Kidney (tissue), 14 donors: ENCODE results near the gene TMEM45A. TPM values are rescaled to one million over a fixed set of nuclear protein-coding genes. Genes with fewer than 3 reads are reported as not detected.

Source experiments
- DNase-seq, 5 donors: peaks; one replicate each; pipeline ENCODE4 v3.0.0-alpha.2; 2013 to 2020
- FAIRE-seq: peaks from 2 replicates; lab custom pipeline; 2012; peaks lifted over from hg19 to GRCh38; lab: Jason Lieb, UNC
- H3K27ac ChIP-seq, 2 donors: one replicate each; pipeline ENCODE4 v1.7.0; 2013; ENCODE audit warnings: low read depth in 2 of 2, low read length in 2 of 2, inconsistent platforms in 1 of 2
- H3K27me3 ChIP-seq: one replicate; pipeline ENCODE4 v1.7.1; 2013; ENCODE audit warnings: low read length, inconsistent platforms; ENCODE audit not compliant: control insufficient read depth, insufficient read depth
- H3K36me3 ChIP-seq, 3 donors: one replicate each; pipeline versions ENCODE4 v1.7.0 to v1.7.1; 2013; ENCODE audit warnings: low read length in 3 of 3, control low read depth in 1 of 3, inconsistent platforms in 1 of 3; ENCODE audit not compliant: insufficient read depth in 3 of 3, control insufficient read depth in 2 of 3
- H3K4me1 ChIP-seq, 3 donors: one replicate each; pipeline versions ENCODE4 v1.7.0 to v1.7.1; 2013; ENCODE audit warnings: low read length in 3 of 3, inconsistent platforms in 1 of 3, low read depth in 1 of 3; ENCODE audit not compliant: control insufficient read depth in 2 of 3, insufficient read depth in 2 of 3
- H3K4me3 ChIP-seq, 3 donors: one replicate each; pipeline versions ENCODE4 v1.7.0 to v1.8.1; 2013; ENCODE audit warnings: low read length in 3 of 3, control low read depth in 1 of 3, inconsistent platforms in 1 of 3
- H3K9ac ChIP-seq, 3 donors: one replicate each; pipeline versions ENCODE4 v1.7.0 to v1.7.1; 2013; ENCODE audit warnings: low read length in 3 of 3, control low read depth in 1 of 3, inconsistent platforms in 1 of 3
- H3K9me3 ChIP-seq, 3 donors: one replicate each; pipeline versions ENCODE4 v1.7.0 to v1.7.1; 2013; ENCODE audit warnings: low read length in 3 of 3, control low read depth in 1 of 3, inconsistent platforms in 1 of 3; ENCODE audit not compliant: control insufficient read depth in 2 of 3, insufficient read depth in 1 of 3
- CTCF ChIP-seq: IDR thresholded peaks from 3 replicates; pipeline ENCODE4 v1.5.1; 2012; ENCODE audit warnings: mild to moderate bottlenecking, moderate library complexity, borderline replicate concordance; ENCODE audit not compliant: insufficient read depth; ENCODE audit errors: extremely low read depth
- intact Hi-C: fragments of 100-400 bp; cut with DNase I; formaldehyde crosslinking; loops from one replicate; pipeline ENCODE4 v1.11.1; 2022
- polyA plus RNA-seq: library from polyadenylated mRNA; stranded (reverse); fragments of 350-450 nt; fragmentation: Illumina TruSeq; extraction: RNeasy Lipid Tissue Mini Kit (QIAGEN cat#74804); gene quantifications from one replicate; pipeline ENCODE4 v1.2.3, GENCODE V29; 2014; ENCODE audit warnings: low read depth, low replicate concordance; ENCODE audit not compliant: insufficient read depth
- total RNA-seq: library from RNA; stranded (reverse); fragmentation: NEBNext Ultra II Directional; extraction: Animal tissue kit (Norgen Biotek cat#: 25700); gene quantifications from one replicate; pipeline ENCODE4 v1.2.1, GENCODE V29; 2021
- donor health status: control.
- donor health status: control.
- donor health status: control.
- donor health status: control.
- donor health status: control.
- donor health status: DM: yes; HTN: yes; CAD: no.
- donor health status: Normal renal cell carcinoma (clear cell type).

TMEM45A gene
- total and polyA plus RNA-seq, 2 donors from 2014 or later: 3.4 to 4.6 TPM

- Histone ChIP-seq H3K9ac (no peak overlapping the region), H3K4me3 (no peak overlapping the region), H3K36me3 (peaks cover 0 to 2% (median 0%) of the 10 kb centered on the region in 3 donors), H3K9me3 (no peaks in the 10 kb centered on the region), H3K4me1 (no peaks in the 10 kb centered on the region), H3K27ac (no peak overlapping the region), H3K27me3 (no peaks in the 10 kb centered on the region)
- intact Hi-C loops: no loop called here
- TF ChIP-seq CTCF: no peak
- FAIRE-seq (no peak), DNase-seq (no peak)
Observed at GRCh38 chr3:100570811-100571210, 78.4 kb downstream of the TMEM45A start.

- Histone ChIP-seq H3K27ac (no peak overlapping the region), H3K9ac (no peak overlapping the region)
Observed at GRCh38 chr3:100574536-100574935, 82.1 kb downstream of the TMEM45A start.

GRCh38 chr3:100575704-100576103 is 83.3 kb downstream of the TMEM45A start:
- FAIRE-seq (no peak), DNase-seq (no peak)
- no peak overlapping the region for H3K27ac ChIP-seq
- no peaks in the 10 kb centered on the region for H3K9me3 ChIP-seq
- intact Hi-C loops: no loop called here
- no peak overlapping the region for H3K4me3 ChIP-seq
- no peak for TF ChIP-seq CTCF
- no peaks in the 10 kb centered on the region for H3K27me3 ChIP-seq
- H3K4me1 ChIP-seq: no peaks in the 10 kb centered on the region
- H3K9ac ChIP-seq: no peak overlapping the region
- no peaks in the 10 kb centered on the region for H3K36me3 ChIP-seq

More at GRCh38 chr3:100574536-100574935, 82.1 kb downstream of the TMEM45A start:
- H3K4me1 ChIP-seq: no peaks in the 10 kb centered on the region
- FAIRE-seq (no peak), DNase-seq (no peak)
- no peaks in the 10 kb centered on the region for H3K36me3 ChIP-seq
- intact Hi-C loops: no loop called here
- no peaks in the 10 kb centered on the region for H3K9me3 ChIP-seq
- TF ChIP-seq CTCF: no peak
- no peak overlapping the region for H3K4me3 ChIP-seq
- H3K27me3 ChIP-seq: no peaks in the 10 kb centered on the region
